HUDEP-2 (cell line): Measurements from ENCODE around the gene SCYL1.
"Not testable (repeated sequence)": the region's sequence is repeated elsewhere in the genome, so short reads cannot be mapped to it uniquely, and the experiment has no call there.

Experiments
- DNase-seq, 76 experiments: peaks; one replicate each; lab custom pipeline; 2025; ENCODE audit not compliant: unreplicated experiment in 76 of 76; lab: John Stamatoyannopoulos, UW

SCYL1 gene

DNA sequence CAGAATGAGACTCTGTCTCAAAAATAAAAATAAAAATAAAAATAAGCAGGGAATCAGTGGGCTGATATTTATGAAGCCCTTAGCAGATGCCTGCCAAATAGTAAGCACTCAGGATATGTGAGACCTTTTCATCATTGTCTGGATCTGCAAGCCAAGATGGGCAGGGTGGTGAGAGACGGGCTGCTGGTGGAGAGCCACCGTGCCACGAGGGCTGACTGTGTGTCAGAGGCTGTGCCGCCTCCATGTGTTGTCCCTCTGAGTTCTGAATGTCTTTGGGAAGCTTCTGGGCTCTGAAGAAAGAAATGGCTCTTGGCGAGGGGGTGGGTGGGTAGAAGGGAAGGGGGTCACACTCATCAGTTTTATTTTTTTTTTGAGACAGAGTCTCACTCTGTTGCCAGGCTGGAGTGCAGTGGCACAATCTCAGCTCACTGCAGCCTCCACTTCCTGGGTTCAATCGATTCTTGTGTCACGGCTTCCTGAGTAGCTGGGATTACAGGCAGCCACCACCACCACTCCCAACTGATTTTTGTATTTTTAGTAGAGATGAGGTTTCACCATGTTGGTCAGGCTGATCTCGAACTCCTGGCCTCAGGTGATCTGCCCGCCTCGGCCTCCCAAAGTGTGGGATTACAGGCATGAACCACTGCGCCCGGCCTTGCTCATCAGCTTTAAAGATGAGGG, 40.1 kb downstream of the SCYL1 start:
- not testable (repeated sequence) for DNase-seq

DNA sequence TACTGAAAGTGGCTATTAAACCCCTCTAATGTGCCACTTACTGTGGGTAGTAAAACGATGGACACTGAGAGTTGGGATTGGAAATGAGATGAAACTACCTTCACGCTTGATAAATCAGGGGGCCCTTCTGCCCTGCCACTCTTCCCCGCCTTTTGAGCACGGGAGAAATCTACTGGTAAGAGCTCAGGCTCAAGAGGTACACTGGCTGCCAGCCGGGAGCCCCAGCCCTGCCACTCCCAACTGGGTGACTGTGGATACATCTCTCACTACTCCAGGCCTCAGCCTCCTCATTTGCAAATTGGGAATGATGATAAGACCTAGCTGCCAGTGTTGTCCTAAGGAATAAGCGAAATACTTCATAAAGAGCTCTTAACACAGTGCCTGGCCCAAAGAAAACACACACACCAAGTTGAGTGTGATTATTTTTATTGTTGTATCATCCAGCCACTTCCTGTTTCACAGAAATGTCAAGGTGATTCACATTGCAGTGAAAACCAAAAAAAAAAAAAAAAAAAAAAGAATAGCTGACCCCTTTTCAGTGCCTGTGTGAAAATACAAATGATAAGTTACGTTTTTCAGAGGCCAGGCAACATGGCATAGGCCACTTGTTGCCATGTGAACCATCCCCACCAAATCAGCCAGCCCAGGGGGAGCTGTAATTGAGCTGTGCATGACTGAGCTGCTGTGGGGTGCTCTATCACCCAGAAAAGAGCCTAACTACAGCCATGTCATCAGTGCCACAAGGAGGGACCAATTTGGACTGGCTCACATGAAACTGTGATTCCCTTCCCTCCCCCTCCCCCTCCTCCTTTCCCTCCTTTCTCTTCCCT, 41.0 kb downstream of the SCYL1 start:
- no peak for DNase-seq

DNA sequence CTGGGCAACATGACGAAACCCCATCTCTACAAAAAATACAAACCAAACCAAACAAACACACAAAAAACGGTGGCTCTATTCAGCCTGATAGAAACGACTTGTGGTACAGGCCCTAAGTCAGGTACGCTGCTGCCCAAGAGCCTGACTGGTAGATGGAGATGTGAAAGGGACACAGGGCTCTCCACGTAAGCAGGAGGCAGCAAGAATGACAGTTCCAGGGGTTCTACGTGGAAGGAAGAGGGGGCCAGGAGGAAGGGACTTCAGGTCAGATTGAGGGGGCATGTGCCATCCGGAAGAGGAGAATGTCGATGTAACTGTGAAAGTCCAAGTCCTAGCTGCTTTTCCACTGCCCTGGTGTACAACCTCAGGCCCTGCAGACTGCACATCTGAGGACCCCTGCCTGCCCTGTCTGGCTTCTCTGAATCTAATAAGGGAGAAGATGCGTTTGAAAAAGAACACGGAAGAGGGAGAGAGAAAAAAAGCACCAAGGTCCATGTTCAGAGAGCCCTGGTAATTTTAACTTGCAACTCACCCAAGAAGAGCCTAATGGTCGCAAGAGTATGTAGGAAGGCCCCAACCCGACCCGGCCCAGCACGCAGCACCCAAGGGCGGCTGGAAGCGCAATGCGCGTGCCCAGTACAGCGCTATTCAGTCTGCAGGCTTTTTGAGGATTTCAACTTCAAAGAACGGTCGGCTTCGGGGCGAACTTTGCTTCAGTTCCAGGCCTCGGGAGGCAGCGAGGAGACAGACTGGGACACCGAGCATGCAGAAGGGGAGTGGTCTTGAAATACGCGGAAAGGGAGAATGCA, 44.5 kb downstream of the SCYL1 start:
- peak in 12 of 76 experiments; percentile 51 to 69 (median 56) for DNase-seq

DNA sequence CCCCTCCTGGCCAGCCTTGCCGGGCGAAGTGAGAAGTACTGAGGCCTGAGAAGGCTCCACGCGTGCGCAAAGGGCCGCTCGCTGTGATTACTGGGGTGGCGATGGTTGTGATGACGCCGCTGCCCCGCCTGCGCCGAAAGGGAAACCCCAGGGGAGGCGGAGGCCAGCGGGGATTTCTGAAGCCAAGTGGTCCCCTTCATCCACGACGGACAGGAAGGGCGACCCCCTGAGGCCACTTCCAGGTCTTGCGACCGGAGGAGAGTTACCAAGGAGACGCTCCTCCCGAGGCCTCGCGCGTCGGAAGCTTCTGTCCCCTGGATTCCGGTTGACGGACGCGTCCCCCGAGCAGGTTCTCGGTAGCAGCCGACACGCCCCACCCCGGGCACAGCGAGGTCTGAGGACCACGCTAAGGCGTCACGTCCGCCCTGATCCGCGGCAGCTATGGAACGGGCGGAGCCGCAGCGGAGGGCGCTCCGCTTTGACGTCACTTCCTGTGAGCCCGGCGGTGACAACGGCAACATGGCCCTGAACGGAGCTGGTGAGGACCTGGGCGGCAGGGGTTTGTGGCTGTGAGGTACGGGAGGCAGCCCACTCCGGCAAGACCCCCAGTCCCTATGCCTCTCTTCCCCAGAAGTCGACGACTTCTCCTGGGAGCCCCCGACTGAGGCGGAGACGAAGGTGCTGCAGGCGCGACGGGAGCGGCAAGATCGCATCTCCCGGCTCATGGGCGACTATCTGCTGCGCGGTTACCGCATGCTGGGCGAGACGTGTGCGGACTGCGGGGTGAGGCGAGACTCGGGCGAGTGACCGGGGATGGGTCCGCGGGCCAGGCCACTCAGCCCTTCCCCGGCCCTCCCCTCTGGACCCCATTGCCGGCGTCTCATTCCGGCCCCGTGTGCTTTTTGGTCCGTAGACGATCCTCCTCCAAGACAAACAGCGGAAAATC, 45.4 kb downstream of the SCYL1 start, which contains the start of gene ZNRD2:
Gene ZNRD2, plus strand, starts transcription at position 505 of the 946 bp plus-strand sequence. Its CDS starts 15 bp downstream, at position 520.
- peak in 75 of 76 experiments; percentile 54 to 99 (median 95) for DNase-seq

DNA sequence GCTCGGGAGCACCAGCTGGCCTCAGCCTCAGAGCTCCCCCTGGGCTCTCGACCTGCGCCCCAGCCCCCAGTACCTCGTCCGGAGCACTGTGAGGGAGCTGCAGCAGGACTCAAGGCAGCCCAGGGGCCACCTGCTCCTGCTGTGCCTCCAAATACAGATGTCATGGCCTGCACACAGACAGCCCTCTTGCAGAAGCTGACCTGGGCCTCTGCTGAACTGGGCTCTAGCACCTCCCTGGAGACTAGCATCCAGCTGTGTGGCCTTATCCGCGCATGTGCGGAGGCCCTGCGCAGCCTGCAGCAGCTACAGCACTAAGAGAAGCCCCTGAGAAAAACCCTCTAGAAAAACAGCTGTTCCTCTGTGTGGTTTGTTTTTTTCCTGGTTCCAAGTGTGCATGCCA, 46.5 kb downstream of the SCYL1 start:
- DNase-seq, result no peak

DNA sequence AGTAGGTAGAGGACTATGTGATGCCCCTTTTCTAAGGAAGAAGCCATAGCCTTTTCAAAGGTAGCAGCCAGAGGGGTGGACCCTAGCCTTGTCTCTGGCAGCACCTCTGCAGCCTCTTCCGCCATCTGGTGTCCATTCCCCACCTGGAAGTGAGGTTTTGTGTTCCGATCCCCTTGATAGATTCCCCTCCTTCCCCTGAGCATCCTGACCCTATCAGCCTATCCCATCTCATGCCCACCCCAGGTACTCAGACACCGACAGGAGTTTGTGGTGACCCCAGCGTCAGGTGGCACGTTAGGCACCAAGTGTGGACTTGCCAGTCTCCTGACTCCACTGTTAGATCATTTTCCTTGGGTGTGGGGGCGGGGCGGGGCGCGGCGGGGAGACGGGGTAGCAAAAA, 47.1 kb downstream of the SCYL1 start:
- peak in 45 of 76 experiments; percentile 5 to 70 (median 38) for DNase-seq

DNA sequence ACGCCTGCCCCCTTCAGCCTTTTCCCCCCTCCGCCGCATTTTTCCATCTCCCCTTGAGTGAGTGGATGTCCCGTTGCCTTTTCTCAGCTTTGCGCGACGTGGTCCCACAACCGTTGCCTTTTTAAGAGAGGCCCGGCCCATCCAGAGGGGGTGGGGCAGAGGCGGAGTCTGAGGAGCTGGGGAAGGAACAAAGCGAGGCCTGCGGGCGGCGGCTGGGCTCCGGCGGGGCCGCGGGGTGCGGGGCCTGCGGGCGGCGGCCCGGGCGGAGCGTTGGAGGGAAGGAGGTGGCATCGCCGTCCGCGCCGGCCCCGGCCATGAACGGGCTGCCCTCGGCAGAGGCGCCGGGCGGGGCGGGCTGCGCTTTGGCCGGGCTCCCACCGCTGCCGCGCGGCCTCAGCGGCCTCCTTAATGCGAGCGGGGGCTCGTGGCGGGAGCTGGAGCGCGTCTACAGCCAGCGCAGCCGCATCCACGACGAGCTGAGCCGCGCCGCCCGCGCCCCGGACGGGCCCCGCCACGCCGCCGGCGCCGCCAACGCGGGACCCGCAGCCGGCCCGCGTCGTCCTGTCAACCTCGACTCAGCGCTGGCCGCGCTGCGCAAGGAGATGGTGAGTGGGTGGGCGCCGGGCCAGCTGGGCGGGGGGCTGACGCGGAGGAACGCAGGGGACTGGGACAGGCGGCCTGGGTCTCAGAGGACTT, 47.6 kb downstream of the SCYL1 start, which contains the start of gene FAM89B:
Gene FAM89B, plus strand, starts transcription at position 183 of the 696 bp plus-strand sequence. Its CDS starts 132 bp downstream, at position 315.
- peak in 70 of 76 experiments; percentile 57 to 94 (median 82) for DNase-seq

DNA sequence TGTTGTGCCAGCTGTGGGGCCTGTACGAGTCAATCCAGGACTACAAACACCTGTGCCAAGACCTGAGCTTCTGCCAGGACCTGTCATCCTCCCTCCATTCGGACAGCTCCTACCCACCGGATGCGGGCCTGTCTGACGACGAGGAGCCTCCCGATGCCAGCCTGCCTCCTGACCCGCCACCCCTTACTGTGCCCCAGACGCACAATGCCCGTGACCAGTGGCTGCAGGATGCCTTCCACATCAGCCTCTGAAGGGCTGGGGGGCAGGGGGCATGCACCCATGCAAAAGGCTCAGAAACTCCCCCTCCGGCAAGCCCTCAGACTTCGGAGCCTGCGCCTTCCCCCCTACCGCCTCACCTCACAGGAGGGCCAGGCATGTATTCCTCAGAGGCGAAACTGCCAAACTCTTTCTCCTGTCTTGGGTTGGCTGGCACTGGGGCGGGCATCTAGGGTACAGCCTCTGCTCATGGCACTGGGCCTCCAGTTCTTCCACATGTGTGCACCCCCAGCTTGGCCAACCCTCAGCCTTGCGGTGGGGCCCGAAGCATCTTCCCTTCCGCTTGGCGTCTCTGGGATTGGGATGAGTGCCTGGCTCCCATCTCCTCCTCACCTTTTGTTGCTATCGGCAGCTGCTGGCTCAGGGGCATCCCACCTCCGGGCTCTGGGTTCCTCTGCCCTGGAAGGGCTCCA, 48.7 kb downstream of the SCYL1 start:
- no peak for DNase-seq

DNA sequence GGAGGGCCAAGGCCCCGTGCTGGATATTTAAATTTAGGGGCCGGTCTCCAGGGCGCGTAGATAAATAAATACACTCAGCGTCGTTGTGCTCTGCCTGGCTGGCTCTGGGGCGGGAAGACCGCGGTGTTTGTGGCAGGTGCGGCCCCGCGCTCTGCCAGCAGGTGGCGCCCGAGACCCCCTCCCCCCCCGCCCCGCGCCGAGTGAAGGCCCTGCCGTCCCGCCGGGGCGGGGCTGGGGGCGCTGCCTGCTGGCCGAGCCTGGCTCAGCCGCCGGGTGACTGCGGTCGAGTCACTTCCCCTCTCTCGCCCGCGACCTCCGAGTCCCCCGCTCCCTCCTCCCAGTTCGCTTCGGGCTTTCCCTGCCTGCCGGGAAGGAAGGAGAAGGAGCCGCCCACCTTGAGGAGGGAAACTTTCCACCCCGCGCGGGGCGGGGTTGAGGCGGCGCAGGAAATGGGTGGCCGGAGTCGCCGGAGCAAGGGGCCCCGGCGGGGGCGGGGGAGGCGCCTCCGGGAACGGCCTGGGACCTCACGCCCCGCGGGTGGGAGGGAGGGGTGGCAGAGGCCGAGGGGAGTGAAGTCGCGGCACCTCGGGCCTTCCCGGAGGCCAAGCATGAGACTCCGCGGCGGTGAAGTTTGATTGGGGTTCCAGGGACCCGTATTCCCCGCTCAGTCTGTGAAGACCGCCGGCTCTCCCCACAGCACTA, 49.4 kb downstream of the SCYL1 start:
- peak in 71 of 76 experiments; percentile 21 to 90 (median 76) for DNase-seq

DNA sequence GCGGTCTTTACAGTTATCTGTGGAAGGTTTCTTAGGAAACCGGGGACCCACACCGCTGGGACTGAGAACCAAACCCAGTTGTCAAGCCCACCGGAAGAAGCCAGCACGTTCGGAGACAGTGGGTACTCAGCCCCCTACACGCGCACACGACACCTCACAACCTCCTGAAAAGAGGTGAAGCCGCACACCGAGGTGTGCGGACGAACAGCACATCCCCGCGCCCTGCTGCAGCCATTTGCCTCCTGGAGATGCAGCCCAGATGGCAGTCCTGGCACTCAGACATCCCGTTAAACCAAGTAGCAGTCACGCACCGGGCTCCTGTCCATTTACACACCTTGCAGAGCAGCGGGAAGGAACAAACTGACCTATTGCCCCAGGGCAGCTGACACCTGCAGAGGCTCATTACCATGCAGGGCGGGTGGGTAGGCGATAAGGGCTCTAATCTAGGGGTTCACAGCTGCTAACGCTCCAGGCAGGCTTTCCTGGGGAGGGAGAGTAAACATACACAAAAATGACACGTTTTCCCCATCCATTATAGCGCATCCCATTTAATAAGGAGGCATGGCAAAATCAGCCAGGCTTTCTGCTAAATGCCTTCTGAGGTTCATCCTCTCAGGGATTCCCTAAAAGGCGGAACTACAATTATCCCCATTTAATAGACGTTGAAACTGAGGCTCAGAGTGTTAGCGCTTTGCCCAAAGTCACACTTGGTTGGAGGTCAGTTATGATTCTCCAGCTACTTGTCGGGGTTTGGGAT, 50.1 kb downstream of the SCYL1 start:
- peak in 58 of 76 experiments; percentile 15 to 72 (median 55) for DNase-seq

DNA sequence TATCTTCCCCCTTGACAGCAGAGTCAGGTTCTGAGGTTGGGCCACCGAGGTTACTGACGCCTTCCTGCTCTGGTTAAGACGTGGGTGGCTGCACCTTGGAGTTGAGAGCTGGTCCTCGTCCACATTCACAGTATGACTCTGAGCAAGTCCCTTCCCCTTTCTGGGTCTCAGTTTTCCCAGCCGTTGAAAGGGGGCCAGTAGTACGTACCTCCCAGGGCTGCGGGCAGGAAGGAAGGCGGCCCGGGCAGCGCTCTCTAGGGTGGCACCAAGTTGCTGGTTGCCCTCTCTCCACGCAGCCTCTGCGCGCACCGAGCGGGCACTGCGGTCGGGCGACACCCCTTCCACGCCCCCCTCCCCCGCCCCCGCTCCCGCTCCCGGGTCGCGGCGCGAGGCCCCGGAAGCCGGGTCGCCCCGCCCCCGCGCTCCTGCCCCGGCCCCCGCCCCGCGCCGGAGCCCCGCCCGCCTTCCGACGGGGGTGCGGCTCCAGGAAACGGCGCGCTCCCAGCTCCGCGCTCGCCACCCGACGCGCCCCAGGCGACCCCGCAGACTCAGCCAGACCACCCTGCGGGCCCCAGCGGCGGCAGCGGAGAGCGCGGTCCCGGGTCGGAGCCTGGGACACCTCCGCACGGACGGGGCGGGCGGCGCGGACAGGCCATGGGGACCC, 50.8 kb downstream of the SCYL1 start, which contains the start of gene EHBP1L1:
Gene EHBP1L1, plus strand, starts transcription at position 486 of the 664 bp plus-strand sequence. CDS start 250 bp downstream, outside the sequence.
- DNase-seq, result peak in 64 of 76 experiments; percentile 20 to 86 (median 72)

DNA sequence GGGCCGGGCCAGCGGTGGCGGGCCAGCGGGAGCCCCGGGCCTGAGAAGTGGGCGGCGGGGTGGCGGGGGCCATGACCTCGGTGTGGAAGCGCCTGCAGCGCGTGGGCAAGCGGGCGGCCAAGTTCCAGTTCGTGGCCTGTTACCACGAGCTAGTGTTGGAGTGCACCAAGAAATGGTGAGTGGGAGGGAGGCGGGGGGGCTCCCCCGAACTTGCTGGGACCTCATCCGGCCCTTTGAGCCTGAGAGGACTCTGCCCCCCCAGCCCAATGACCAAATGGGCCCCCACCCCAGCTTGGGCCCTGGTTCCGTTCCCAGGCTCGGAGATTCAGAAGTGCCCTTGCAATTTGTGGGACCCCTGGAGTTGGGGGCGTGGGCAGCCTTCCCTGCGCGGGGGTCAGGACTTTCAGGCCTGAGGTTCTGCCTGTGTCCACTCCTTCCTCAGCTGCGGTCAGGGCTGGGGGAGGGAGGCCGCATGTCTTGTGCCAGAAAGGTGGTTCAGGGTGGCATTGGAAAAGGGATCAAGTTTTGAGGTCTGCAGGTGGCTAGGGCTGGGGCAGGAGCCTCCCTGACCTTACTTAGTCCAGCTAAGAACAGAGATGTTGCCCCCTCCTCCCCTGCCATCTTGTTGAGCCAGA, 51.5 kb downstream of the SCYL1 start:
- DNase-seq, result peak in 1 of 76 experiments; percentile 19

DNA sequence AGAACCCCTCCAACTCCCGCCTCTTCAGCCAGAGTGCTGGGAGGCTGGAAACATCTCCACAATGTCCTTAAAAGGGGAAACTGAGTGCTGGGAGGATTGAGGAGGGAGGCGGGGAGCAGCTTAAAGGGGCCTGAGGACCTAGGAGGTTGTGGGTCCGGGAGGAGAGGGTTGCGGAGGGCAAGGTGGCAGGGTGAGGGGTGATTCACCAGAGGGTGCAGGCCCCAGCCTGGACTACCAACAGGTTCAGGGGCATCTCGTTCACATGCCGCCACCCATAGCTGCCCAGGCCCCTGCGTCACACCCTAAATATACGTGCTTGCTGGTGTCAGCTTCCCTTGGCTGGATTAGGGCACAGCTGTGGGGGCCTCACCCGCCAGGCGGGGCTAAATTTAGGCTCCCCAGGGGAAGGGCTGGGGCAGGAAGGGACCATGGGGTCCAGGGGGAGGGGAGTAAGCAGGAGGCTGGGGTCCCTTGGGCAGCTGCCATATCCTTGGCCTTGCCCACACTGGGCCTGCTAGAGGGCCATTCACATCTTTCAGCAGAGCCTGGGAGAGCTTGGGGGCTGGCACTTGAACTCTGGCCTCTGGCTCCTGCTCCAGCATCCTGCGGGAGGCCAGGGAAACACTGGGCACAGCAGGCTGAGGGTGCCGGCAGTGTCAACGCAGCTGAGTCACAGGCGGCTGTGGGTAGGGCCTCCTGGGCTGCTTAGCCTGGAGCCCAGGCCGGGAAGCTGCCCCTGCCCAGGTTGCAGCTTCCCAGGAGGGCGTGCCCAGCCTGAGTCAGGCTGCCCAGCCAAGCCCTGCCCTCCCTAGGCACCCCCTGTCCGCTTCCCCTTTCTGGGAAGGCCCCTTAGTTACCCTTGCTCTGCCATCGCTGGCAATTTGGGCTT, 52.2 kb downstream of the SCYL1 start:
- peak in 53 of 76 experiments; percentile 9 to 69 (median 41) for DNase-seq

DNA sequence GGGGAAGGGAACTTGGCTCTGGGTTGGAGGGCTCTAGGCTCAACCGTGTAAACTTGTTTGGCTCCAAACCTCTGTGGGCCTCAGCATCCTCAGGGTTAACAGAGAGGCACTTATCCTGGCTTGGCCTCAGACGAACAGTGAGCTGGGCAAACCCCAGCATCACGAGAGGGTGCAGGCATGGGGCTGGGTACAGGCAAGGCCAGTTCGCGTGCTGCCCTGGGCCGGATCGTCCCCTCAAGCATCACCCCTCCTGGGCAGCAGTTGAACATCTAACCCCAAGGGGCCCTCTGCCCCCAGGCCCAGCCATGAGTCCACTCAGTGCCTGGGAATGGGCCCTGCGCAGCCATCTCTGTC, 52.9 kb downstream of the SCYL1 start:
- no peak for DNase-seq

DNA sequence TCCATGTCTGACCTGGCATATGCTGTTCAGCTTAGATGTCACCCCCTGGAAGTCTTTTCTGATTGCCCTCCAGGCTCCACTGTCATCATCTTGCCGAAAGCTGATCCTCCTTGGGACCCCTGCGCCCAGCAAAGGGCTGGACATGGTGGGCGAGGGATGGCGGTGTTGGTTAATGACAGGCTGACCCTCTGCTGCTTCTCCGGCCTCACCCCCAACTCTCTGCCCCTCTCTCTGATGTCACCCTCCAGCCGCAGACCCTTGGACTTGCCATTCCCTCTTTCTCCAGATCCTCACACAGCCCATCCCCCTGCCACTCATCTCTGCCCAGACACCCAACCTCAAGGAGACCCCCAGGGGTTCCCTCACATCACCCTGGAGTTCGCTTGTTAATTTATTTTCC, 53.3 kb downstream of the SCYL1 start:
- no peak for DNase-seq
